ENCODE results near the gene FAM163B.

GRCh38 chr9:133608889-133609288, 300 bp downstream of the FAM163B start:
- TF ChIP-seq TRIM24 (IDR thresholded peaks at IDR 0.05), result no peak
- TF ChIP-seq POLR2A (conservative IDR thresholded peaks at IDR 0.05), result no peak
- TF ChIP-seq ZC3H11A (IDR thresholded peaks at IDR 0.05; ENCODE audit: low read depth, low read length), result no peak
- no peak for TF ChIP-seq MCM3 (IDR thresholded peaks at IDR 0.05)

Data from K562 (cell line).